GM19395 (cell line): Measurements from ENCODE around the gene HOXD12.

ENCODE experiments used
- ATAC-seq: cut with Tn5 transposase; IDR thresholded peaks from one replicate; pipeline ENCODE4 v1.9.1; 2021; ENCODE audit warnings: mild to moderate bottlenecking, moderate library complexity; ENCODE audit not compliant: unreplicated experiment

HOXD12 gene

DNA sequence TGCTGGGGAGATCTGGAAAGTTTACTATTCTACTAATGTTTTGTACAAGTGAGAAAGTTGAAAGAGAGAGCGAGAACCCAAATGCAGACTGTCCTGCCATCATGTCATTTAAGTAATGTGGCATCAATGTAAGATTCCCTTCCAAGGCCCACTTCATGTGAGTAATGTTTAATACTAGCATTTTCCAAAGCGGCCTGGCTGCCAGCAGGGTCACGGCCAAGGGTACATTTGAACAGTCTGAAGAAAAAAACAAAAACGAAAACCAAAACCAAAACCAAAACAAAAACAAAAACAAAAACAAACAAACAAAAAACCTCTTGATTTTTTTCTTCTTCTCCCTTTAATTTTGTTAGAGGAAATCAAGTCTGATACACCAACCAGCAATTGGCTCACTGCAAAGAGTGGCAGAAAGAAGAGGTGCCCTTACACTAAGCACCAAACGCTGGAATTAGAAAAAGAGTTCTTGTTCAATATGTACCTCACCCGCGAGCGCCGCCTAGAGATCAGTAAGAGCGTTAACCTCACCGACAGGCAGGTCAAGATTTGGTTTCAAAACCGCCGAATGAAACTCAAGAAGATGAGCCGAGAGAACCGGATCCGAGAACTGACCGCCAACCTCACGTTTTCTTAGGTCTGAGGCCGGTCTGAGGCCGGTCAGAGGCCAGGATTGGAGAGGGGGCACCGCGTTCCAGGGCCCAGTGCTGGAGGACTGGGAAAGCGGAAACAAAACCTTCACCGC, 19.2 kb downstream of the HOXD12 start:
- no peak for ATAC-seq

DNA sequence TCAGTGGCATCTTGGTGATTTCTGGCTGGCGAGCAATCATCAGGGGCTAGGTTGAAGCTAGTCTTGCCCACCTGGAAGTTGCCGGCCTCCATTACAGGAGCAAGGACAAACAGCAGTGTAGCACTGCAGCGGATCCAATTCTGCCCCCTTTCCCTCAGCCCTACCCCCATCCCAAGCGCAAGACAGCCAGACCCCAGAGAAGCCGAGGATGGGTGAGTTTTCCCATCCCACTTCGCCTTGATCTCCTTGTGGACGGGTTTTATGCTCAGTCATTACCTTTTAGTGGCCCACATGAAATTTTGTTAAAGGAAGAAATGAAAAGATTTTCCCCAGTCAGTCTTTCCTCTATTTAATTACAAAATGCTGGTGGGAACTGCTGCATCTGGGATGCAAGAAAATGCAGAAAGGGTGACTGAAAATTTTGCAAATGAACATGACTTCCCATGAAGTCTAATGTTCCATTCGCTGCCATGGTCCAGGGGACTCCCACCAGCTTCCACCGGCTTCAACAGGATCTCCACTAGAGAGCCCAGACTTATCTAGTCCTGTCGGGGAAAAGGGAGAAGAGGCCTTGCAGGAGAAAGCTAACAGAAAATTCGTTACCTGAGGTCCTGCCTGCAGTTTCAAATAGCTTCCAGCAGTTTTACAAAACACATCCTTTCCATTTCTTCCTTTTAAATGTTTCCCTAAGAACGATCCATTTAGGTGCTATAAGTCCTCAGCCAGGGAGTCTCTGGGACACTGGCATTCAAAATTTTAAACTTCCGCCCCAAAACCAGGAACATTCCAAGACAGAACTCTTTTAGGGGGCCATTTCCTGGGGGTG, 21.0 kb downstream of the HOXD12 start:
- ATAC-seq, result no peak

DNA sequence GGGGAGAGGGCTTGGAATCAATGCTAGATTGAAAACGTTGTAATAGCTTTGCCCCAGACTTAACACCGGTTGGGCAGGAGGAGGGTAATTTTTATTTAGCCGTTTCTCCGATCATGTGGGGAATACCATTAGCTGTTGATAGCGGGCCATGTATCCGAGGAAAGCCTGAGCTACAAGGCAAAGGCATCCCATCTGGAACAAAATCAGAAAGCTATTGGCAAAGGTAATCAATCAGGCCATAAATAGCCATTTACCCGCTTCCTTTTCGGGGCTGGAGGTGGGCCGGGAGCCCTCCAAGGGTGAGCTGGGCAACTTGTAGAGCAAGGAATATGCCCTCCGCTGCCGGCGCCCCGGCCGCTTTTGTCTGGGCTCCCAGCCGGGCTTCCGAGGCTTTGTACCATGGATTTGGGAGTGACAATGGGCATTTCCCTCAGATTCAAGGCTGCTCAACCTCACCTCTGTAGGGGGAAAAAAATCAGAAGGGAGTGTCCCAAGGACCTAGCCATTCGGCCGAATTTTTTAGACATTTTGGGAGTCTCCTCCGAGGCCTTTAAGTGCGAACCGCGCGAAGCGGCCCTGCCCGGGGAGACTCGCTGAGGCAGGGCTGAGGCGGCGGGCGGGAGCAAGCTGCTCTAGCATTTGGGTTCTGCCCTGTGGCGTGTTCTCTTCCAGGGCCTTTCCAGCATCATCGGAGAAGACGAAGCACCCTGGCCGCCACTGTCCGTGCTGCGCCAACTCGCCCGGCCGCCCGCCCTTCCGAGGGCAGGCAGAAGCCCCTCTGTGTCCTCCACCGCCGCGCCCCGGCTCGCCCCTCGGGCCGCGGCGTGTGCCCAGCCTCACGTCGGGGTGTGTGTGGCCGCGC, 21.8 kb downstream of the HOXD12 start:
- ATAC-seq, result no peak

DNA sequence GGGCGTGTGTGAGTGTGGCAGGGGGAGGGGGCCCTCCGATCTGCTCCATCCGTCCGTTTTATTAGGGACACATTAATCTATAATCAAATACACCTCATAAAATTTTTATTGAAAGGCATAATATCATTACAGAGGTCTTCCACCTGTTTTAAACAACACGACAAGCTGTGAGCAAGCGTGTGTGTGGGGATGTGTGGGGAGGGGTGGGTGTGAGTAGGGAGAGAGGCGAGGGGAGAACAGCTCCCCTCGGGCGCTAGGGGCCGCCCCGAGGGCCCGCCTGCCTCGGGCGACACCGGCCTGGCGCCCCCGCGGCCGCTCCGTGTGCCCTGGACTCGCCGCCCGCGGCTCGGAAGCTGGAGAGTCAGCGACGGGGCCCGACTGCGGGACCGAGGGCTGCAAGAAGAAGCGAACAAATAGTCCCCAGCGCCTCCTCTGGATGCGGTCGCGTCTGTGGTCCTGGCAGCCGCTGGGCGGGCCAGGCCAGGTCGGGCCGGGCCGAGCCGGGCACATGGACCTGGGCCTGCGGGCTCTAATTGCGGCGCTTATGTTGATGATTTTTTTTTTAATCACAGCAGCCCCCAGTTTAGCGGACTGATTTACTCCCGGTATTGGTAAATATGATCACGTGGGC, 22.6 kb downstream of the HOXD12 start:
- no peak for ATAC-seq

DNA sequence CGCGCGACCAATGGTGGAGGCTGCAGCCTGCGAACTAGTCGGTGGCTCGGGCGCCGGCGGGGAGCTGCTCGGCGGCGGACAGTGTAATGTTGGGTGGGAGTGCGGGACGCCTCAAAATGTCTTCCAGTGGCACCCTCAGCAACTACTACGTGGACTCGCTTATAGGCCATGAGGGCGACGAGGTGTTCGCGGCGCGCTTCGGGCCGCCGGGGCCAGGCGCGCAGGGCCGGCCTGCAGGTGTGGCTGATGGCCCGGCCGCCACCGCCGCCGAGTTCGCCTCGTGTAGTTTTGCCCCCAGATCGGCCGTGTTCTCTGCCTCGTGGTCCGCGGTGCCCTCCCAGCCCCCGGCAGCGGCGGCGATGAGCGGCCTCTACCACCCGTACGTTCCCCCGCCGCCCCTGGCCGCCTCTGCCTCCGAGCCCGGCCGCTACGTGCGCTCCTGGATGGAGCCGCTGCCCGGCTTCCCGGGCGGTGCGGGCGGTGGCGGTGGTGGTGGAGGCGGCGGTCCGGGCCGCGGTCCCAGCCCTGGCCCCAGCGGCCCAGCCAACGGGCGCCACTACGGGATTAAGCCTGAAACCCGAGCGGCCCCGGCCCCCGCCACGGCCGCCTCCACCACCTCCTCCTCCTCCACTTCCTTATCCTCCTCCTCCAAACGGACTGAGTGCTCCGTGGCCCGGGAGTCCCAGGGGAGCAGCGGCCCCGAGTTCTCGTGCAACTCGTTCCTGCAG, 23.3 kb downstream of the HOXD12 start, which contains the start of gene HOXD9:
TSS of gene HOXD9 (plus strand) at position 37 of the 728 bp plus-strand sequence. CDS start at position 87, 50 bp downstream.
- ATAC-seq, result no peak

DNA sequence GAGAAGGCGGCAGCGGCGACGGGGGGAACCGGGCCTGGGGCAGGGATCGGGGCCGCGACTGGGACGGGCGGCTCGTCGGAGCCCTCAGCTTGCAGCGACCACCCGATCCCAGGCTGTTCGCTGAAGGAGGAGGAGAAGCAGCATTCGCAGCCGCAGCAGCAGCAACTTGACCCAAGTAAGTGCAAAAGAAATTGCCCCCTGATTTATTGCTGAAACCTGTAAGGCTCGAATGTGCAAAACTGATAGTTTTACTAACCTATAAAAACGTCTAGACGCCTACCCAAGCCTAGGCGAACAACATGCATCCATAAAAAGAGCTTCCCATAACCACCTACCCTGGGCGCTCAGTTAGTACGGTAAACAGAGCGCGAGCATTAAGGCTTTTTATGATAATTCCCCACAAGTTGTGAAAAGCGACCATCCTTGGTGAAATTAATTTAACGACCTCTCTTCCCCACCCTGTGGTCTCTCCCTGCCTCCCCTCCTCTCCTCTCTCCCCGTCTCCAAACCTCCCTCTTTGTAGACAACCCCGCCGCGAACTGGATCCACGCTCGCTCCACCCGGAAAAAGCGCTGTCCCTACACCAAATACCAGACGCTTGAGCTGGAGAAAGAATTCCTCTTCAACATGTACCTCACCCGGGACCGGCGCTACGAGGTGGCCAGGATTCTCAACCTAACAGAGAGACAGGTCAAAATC, 24.0 kb downstream of the HOXD12 start:
- no peak for ATAC-seq

DNA sequence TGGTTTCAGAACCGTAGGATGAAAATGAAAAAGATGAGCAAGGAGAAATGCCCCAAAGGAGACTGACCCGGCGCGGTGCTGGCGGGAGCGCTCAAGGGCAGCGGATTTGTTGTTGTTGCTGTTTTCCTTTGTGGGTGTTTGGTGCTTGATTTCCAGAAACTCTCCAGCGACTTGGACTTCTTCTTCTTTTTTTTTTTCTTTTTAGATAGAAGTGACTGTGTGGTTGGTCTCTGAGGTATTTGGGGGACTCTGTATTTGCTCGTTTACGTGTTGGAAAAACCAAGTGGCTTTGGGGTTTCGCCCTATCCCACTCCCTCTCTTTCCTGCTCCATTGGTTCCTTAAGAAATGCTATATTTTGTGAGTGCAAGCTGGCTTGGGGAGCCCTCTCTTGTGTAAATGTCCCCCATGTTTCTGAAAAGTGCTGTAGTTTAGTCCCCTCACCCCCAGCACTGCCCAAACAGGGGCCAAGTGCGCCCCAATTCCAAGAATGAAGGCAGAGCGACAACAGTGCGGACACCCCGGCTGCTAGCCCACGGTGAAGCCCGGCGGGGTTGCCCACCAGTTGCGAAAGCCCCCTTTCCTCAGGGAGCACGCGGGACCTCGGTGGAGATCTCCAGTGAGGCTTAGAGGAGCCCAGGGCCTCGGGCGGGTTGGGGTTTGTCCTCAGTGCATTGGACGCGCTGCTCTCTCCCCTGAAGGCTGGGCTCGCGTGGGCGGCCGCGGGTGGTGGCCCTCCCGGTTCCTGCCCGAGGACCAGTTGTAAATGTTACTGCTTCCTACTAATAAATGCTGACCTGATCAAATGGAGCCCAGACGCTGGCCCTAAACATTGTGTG, 24.7 kb downstream of the HOXD12 start:
- ATAC-seq, result no peak

DNA sequence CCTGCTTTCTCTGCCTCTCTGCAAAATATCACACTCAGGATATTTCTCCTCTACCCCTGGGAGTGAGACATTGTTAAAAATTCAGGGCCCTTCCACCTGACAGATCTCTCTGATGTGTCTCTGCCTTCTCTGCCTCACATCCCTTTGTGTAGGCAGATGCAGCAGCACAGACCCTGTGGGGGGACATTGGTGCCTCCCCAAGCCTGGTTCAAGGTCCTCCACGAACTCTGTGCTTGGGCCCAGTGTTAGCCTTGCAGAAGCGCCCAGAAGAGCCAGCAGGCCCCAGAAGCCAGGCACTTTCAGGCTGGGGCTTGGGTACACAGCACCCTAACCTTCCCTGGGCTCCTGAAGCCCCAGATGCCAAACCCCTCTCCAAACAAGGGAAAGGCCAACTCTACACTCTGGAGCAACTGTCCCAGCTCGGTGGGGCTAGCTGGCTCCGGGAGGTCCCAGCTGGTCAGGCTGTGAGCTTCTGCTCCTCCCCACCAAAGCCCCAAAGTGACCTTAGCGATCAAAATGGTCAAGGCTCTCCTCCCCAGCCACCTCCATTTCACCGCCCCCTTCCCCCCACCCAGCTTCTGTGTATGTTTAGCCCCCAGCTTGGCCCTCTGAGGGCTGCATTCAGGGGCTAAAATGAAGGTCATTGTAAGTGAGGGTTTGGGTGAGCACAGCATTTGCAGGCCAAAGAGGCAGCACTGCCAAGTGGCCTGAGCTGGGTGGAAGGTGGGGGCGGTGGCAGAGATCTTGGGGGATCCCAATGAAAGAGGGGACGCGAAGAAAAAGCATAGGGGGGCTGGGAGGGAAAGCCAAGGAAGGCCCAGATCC, 25.6 kb downstream of the HOXD12 start:
- ATAC-seq, result no peak

DNA sequence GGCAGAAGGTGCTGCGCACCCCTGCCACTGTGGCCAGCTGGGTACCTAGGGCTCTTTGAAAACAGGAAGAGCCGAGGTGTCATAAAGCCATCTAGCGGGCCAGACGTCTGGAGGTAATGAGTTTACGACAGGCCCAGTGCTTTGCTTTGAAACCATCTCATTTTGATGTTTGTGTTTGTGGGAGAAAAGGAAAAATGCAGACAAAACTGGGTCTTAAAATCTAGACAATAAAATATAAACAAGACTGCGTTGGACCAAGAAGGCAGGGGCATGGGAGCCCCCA, 26.1 kb downstream of the HOXD12 start:
- no peak for ATAC-seq

DNA sequence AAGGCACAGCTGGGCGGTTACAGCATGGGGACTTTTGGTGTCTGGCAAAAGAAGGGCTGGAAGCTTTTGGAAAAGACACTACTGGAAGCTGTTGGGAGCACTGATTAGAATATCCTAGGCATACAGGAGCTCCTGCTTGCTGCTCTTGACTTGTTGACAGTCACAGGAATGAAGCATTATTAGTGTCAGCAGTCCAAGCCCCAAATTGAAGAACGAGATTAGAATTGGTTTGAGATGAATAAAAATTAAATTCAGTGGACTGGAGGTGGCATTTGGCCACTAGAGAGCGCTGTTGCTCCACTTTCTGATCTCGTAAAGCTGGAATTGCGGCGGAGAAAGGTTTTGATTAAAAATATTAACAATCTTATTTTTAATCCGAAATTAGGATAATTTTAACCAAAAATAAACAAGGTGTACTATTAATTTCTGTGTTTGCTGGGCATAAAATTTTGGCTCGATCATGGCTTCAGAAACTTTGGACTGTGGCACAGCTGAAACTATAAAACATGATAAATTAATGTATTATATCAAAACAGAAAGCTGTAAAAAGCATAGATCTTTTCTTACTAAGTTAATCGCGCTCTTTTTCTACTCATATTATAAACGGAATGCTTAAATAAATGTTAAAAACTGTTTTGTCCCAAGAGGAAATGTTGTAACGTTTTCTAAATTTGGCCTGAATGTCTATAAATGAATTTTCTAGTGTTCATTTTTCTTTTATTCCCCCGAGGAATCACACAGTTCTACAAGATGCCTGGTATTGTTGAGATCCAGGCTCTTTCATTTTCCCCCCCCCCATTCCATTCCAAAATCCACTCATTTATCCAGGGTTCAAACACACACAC, 27.6 kb downstream of the HOXD12 start:
- ATAC-seq, result no peak

DNA sequence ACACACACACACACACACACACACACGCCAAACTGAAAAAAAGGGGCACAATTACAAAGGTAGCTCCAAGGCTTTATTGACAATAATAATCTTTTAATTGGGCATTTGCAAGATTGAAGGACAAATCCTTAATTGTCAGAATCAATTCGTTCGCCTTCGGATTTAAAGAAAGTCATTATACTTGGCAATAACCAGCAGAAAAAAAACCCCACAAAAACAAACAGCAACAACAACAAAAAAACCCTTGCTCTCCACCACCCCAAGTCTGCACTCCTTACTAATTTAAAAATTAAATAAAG, 28.1 kb downstream of the HOXD12 start:
- ATAC-seq, result no peak

DNA sequence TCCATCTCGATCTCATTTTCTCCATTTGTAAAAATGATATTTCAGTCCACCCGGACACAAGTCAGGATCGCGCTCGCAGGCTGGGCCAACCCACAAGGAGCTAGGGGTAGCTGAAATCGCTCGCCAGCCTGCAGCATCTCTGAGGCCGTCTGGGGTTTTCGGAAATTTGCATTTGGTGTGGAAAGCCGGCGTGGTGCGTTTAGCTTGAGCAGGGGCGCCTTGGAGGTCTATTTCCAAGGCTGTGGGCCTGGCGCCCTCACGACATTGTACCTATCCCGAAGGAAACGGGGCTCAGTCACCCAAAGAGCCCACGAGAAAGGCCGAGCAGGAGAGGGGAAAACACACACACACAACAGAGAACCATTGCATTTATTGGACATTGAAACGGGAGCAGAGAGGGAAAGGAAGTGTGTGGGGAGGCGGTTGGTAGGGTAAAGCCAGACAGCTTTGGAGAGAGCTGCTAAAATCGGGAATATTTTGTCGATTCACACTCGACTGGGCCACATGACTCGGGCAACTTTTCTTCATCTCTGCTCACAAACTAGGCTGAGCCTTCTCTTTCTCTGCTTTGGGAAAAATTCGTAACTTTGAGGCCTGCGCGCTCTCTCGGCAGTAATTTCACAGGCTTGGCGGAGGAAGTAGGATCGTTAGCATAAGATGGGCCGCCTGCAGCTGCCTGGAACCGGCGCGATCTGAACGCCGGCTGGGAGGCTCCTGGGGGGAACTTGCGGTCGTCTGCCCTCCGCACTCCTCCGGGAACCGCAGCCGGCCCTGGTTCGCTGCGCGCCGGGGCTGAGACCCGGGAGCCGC, 28.8 kb downstream of the HOXD12 start:
- no peak for ATAC-seq

DNA sequence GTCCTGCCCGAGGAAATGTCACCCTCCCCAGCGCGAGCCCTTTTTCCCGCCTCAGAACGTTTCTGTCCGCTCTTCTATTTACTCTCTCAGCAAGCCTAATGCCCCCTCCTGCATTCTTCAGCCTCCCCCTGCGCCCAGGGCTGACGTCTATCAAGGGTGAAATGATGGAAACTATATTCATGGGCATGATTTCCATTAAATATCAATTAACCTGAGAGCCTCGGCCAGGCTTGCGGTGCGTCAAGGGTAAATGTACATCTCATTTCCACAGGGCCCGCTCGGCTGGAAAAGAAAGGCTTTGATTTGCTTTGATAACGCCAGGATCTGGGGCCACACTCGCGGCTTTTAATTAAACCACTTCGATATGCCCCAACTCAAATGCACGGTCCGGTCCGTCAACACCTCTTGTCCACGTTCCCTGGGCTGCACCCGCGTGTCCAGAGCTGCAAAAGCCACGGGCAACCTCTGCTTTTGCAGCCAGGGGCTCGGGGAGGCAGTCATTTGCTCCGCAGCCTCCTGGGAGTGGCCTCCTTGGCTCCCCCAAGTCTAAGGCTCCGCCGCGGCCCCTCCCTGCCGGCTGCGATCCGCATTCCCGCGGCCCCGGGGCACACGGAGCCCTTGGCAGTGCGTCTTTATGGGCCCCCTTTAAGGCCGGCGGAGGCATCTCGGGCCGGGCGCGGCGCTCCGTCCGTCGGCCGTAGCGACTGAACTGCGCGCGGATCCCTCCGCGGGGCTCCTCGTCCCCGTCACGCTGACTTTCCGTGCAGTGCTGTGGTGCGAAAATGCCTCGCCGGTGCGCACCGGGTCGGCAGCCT, 29.6 kb downstream of the HOXD12 start, which contains the start of gene HOXD8:
TSS of gene HOXD8 (plus strand) at position 724 of the 815 bp plus-strand sequence. CDS start 662 bp downstream, outside the sequence.
- no peak for ATAC-seq

DNA sequence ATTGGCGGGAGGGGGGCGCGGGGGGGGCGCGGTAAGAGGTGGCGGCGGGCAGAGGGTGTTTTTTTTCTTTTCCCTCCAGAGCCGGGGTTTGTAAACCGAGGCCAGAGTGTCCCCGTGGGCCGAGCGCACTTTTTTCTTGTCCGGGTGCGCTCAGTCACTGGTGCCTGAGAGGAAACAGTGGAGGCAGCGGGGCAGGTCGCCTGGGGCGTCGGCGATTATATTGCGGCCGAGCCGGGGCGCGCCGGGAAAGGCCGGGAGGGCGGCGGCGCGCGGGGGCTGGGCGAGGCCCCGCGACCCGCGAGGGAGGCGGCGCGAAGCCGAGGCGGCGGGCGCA, 30.2 kb downstream of the HOXD12 start:
- no peak for ATAC-seq

DNA sequence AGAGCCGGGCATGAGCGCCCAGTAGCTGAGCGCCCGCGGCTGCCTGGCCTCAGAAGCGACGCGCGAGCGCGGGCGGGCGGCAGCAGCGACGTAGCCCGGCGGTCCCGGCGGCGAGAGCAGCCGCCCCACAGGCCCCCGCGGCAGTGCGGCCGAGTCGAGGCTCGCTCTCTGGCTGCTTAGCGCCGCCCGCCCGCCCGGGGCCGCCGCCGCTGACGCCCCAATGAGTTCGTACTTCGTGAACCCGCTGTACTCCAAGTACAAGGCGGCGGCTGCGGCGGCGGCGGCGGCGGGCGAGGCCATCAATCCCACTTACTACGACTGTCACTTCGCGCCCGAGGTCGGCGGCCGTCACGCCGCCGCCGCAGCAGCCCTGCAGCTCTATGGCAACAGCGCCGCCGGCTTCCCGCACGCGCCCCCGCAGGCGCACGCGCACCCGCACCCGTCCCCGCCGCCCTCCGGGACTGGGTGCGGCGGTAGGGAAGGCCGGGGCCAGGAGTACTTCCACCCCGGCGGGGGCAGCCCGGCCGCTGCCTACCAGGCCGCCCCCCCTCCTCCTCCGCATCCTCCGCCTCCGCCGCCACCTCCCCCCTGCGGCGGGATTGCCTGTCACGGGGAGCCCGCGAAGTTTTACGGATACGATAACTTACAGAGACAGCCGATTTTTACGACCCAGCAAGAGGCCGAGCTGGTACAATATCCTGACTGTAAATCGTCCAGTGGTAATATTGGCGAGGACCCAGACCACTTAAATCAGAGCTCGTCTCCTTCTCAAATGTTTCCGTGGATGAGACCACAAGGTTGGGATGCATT, 30.8 kb downstream of the HOXD12 start:
- ATAC-seq, result no peak
